EL (cell line): ENCODE data around the gene CRELD2.

Experiments used
- DNase-seq: peaks from one replicate; pipeline ENCODE4 v3.0.0-alpha.2; 2016

The CRELD2 gene

GRCh38 chr22:49913026-49913425 is 5.4 kb upstream of the CRELD2 start:
- no peak for DNase-seq

GRCh38 chr22:49913446-49913845 is 5.0 kb upstream of the CRELD2 start:
- DNase-seq, result no peak

GRCh38 chr22:49914256-49914655 is 4.2 kb upstream of the CRELD2 start:
- no peak for DNase-seq

GRCh38 chr22:49915610-49916009 is 2.8 kb upstream of the CRELD2 start:
- no peak for DNase-seq

GRCh38 chr22:49916831-49917230 is 1.6 kb upstream of the CRELD2 start:
- no peak for DNase-seq

- DNase-seq, result no peak
Measured at GRCh38 chr22:49918911-49919881, 762 bp downstream of the CRELD2 start.

GRCh38 chr22:49920859-49921258 is 2.4 kb downstream of the CRELD2 start:
- no peak for DNase-seq

- no peak for DNase-seq
Measured at GRCh38 chr22:49921508-49922278, 3.3 kb downstream of the CRELD2 start.

GRCh38 chr22:49922484-49922883 is 4.0 kb downstream of the CRELD2 start:
- no peak for DNase-seq

GRCh38 chr22:49922926-49923325 is 4.5 kb downstream of the CRELD2 start:
- no peak for DNase-seq

GRCh38 chr22:49923445-49923844 is 5.0 kb downstream of the CRELD2 start:
- no peak for DNase-seq

- DNase-seq, result no peak
Measured at GRCh38 chr22:49924113-49924833, 5.8 kb downstream of the CRELD2 start.

GRCh38 chr22:49925525-49926128 is 7.2 kb downstream of the CRELD2 start:
- no peak for DNase-seq

- DNase-seq, result no peak
Measured at GRCh38 chr22:49926916-49927315, 8.5 kb downstream of the CRELD2 start.

- DNase-seq, result no peak
Measured at GRCh38 chr22:49927483-49928184, 9.2 kb downstream of the CRELD2 start.

- no peak for DNase-seq
Measured at GRCh38 chr22:49928185-49928495, 9.7 kb downstream of the CRELD2 start.

GRCh38 chr22:49928555-49929210 is 10.2 kb downstream of the CRELD2 start:
- no peak for DNase-seq

GRCh38 chr22:49929211-49929979 is 11.0 kb downstream of the CRELD2 start:
- DNase-seq, result peak; percentile 41

GRCh38 chr22:49929994-49930575 is 11.7 kb downstream of the CRELD2 start:
- DNase-seq, result no peak

GRCh38 chr22:49930596-49931412 is 12.4 kb downstream of the CRELD2 start:
- DNase-seq, result peak; percentile 81
